B cell (primary cell): ENCODE measurements around the gene MAP2K3.

ENCODE experiments used
- EZH2 ChIP-seq: IDR thresholded peaks from 2 replicates; pipeline ENCODE4 v1.6.1; 2012; ENCODE audit warnings: borderline replicate concordance, low read depth, mild to moderate bottlenecking, moderate library complexity, low read length; ENCODE audit not compliant: insufficient read depth, poor library complexity, severe bottlenecking
- TF ChIP-seq, protein P1 (sequence below): fragments of 200-600 bp; IDR thresholded peaks from one replicate; pipeline ENCODE4 v1.8.0; 2022; ENCODE audit warnings: antibody characterized with exemption, mild to moderate bottlenecking

GRCh38 chr17:21277332-21277731 lies 7.2 kb upstream of the MAP2K3 start:
- TF ChIP-seq EZH2: no peak
- TF ChIP-seq, protein P1, sequence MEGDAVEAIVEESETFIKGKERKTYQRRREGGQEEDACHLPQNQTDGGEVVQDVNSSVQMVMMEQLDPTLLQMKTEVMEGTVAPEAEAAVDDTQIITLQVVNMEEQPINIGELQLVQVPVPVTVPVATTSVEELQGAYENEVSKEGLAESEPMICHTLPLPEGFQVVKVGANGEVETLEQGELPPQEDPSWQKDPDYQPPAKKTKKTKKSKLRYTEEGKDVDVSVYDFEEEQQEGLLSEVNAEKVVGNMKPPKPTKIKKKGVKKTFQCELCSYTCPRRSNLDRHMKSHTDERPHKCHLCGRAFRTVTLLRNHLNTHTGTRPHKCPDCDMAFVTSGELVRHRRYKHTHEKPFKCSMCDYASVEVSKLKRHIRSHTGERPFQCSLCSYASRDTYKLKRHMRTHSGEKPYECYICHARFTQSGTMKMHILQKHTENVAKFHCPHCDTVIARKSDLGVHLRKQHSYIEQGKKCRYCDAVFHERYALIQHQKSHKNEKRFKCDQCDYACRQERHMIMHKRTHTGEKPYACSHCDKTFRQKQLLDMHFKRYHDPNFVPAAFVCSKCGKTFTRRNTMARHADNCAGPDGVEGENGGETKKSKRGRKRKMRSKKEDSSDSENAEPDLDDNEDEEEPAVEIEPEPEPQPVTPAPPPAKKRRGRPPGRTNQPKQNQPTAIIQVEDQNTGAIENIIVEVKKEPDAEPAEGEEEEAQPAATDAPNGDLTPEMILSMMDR: no peak
